H1 (cell line): ENCODE measurements around the gene IFITM10. TPM values are rescaled to one million over a fixed set of nuclear protein-coding genes. Genes with fewer than 3 reads are reported as not detected.

Experiments
- CTCF ChIA-PET: fragments of 300-600 bp; sonication (Branson Sonifier 250); formaldehyde crosslinking; loops from one replicate; lab custom pipeline; 2021; ENCODE audit not compliant: partially characterized antibody; lab: Charles Lee
- POLR2A ChIA-PET: fragments of 300-600 bp; sonication (Branson Sonifier 250); formaldehyde crosslinking; loops from one replicate; lab custom pipeline; 2021; ENCODE audit warnings: inconsistent platforms; ENCODE audit not compliant: partially characterized antibody; lab: Charles Lee
- DNase-seq, 2 experiments: peaks; one replicate each; pipeline versions ENCODE4 v3.0.0 to v3.0.0-alpha.2; 2010 to 2022; ENCODE audit warnings: low spot score in 2 of 2, low read depth in 1 of 2, mixed read lengths in 1 of 2
- FAIRE-seq: peaks from 2 replicates; lab custom pipeline; 2011; peaks lifted over from hg19 to GRCh38; lab: Jason Lieb, UNC
- H2AFZ ChIP-seq: 2 replicates; pipeline ENCODE4 v1.8.1; 2012; ENCODE audit warnings: low read length, inconsistent platforms
- H2AK5ac ChIP-seq: 2 replicates; pipeline ENCODE4 v1.6.1; 2013; ENCODE audit warnings: low read depth, low read length
- H2BK120ac ChIP-seq: replicated peaks from 2 replicates; pipeline ENCODE3; 2013; ENCODE audit warnings: low read depth, low read length, inconsistent platforms
- H2BK12ac ChIP-seq: 2 replicates; pipeline ENCODE4 v1.6.1; 2013; ENCODE audit warnings: low read depth, low read length
- H2BK15ac ChIP-seq: 2 replicates; pipeline ENCODE4 v1.6.1; 2013; ENCODE audit warnings: low read length
- H2BK20ac ChIP-seq: 2 replicates; pipeline ENCODE4 v1.6.1; 2013; ENCODE audit warnings: low read length
- H2BK5ac ChIP-seq: 2 replicates; pipeline ENCODE4 v1.6.1; 2013; ENCODE audit warnings: low read depth, low read length
- H3K14ac ChIP-seq: 2 replicates; pipeline ENCODE4 v1.6.1; 2013; ENCODE audit warnings: inconsistent platforms; ENCODE audit not compliant: insufficient read length
- H3K18ac ChIP-seq: 2 replicates; pipeline ENCODE4 v1.6.1; 2013; ENCODE audit warnings: low read length; ENCODE audit errors: extremely low read depth
- H3K23ac ChIP-seq: 2 replicates; pipeline ENCODE4 v1.6.1; 2013; ENCODE audit warnings: inconsistent platforms; ENCODE audit not compliant: insufficient read length
- H3K23me2 ChIP-seq: 2 replicates; pipeline ENCODE4 v1.6.1; 2013; ENCODE audit warnings: low read depth, low read length
- H3K27ac ChIP-seq: 2 replicates; pipeline ENCODE4 v1.6.1; 2011; ENCODE audit warnings: low read depth, low read length, inconsistent platforms
- H3K27me3 ChIP-seq, 4 experiments: replicated peaks in 1 of 4; 1 replicate in 1 of 4; 2 replicates in 3 of 4; pipeline versions ENCODE4 v1.6.1 to v1.8.1; 2011 to 2013; ENCODE audit warnings: low read length in 3 of 4, mild to moderate bottlenecking in 3 of 4, inconsistent platforms in 2 of 4, mixed read lengths in 2 of 4, moderate library complexity in 1 of 4; ENCODE audit not compliant: control insufficient read depth in 3 of 4, insufficient read depth in 3 of 4; ENCODE audit errors: extremely low read depth in 1 of 4
- H3K36me3 ChIP-seq, 4 experiments: 2 replicates each; pipeline versions ENCODE4 v1.6.1 to v1.8.1; 2011 to 2013; ENCODE audit warnings: mild to moderate bottlenecking in 4 of 4, low read length in 3 of 4, moderate library complexity in 2 of 4, control low read depth in 1 of 4, inconsistent platforms in 1 of 4; ENCODE audit not compliant: insufficient read depth in 4 of 4, control insufficient read depth in 2 of 4
- H3K4ac ChIP-seq: replicated peaks from 2 replicates; pipeline ENCODE3; 2013; ENCODE audit warnings: low read length, low read depth, mixed read lengths, inconsistent platforms; ENCODE audit not compliant: insufficient read length
- H3K4me1 ChIP-seq, 4 experiments: replicated peaks in 1 of 4; 1 replicate in 1 of 4; 2 replicates in 3 of 4; pipeline versions ENCODE4 v1.6.1 to v1.8.1; 2011 to 2013; ENCODE audit warnings: low read length in 3 of 4, inconsistent platforms in 2 of 4, mixed read lengths in 1 of 4; ENCODE audit not compliant: insufficient read depth in 4 of 4, control insufficient read depth in 3 of 4
- H3K4me2 ChIP-seq, 2 experiments: 2 replicates each; pipeline versions ENCODE4 v1.6.1 to v1.8.1; 2011 to 2013; ENCODE audit warnings: low read depth in 2 of 2, low read length in 2 of 2, control low read depth in 1 of 2, inconsistent platforms in 1 of 2, mild to moderate bottlenecking in 1 of 2; ENCODE audit not compliant: insufficient read depth in 1 of 2
- H3K4me3 ChIP-seq, 4 experiments: fragments of 200-600, 300-600 bp in 1 of 4; sonication (generic), shearing (Covaris generic), sonication (Bioruptor Twin) in 1 of 4; 2 replicates each; pipeline versions ENCODE4 v1.5.1 to v1.8.1; 2011 to 2016; ENCODE audit warnings: low read length in 4 of 4, low read depth in 3 of 4, control low read depth in 2 of 4, inconsistent platforms in 2 of 4, mild to moderate bottlenecking in 2 of 4, mixed read lengths in 1 of 4, moderate library complexity in 1 of 4; ENCODE audit not compliant: insufficient read depth in 2 of 4; ENCODE audit errors: extremely low read depth in 1 of 4
- H3K56ac ChIP-seq: replicated peaks from 2 replicates; pipeline ENCODE3; 2013; ENCODE audit warnings: low read depth, mild to moderate bottlenecking, mixed read lengths, low read length, inconsistent platforms; ENCODE audit not compliant: insufficient read length
- H3K79me1 ChIP-seq: 2 replicates; pipeline ENCODE4 v1.6.1; 2013; ENCODE audit warnings: low read depth, low read length, control low read depth
- H3K79me2 ChIP-seq, 2 experiments: 2 replicates each; pipeline versions ENCODE4 v1.6.1 to v1.8.1; 2012 to 2013; ENCODE audit warnings: low read length in 2 of 2, mild to moderate bottlenecking in 2 of 2, inconsistent platforms in 1 of 2; ENCODE audit not compliant: insufficient read depth in 2 of 2, control insufficient read depth in 1 of 2
- H3K9ac ChIP-seq, 4 experiments: replicated peaks in 1 of 4; 1 replicate in 1 of 4; 2 replicates in 3 of 4; pipeline versions ENCODE4 v1.6.1 to v1.8.1; 2011 to 2013; ENCODE audit warnings: low read depth in 3 of 4, low read length in 3 of 4, control low read depth in 2 of 4, mild to moderate bottlenecking in 2 of 4, moderate library complexity in 2 of 4, inconsistent platforms in 1 of 4; ENCODE audit errors: extremely low read depth in 1 of 4
- H3K9me3 ChIP-seq, 2 experiments: 2 replicates each; pipeline versions ENCODE4 v1.6.1 to v1.8.1; 2012 to 2013; ENCODE audit warnings: mild to moderate bottlenecking in 2 of 2, moderate library complexity in 2 of 2, control low read depth in 1 of 2, inconsistent platforms in 1 of 2, low read depth in 1 of 2, low read length in 1 of 2, mixed read lengths in 1 of 2; ENCODE audit not compliant: insufficient read depth in 2 of 2
- H4K20me1 ChIP-seq, 2 experiments: replicated peaks in 1 of 2; 2 replicates each; pipeline versions ENCODE3 to v1.8.1; 2011 to 2013; ENCODE audit warnings: inconsistent platforms in 2 of 2, low read length in 2 of 2, mild to moderate bottlenecking in 1 of 2; ENCODE audit not compliant: insufficient read depth in 2 of 2, control insufficient read depth in 1 of 2
- H4K5ac ChIP-seq: 2 replicates; pipeline ENCODE4 v1.6.1; 2013; ENCODE audit warnings: low read length, low read depth, mixed read lengths, inconsistent platforms; ENCODE audit not compliant: insufficient read length
- H4K8ac ChIP-seq: 2 replicates; pipeline ENCODE4 v1.8.0; 2013; ENCODE audit warnings: mild to moderate bottlenecking, moderate library complexity, low read length, inconsistent platforms; ENCODE audit not compliant: insufficient read depth; ENCODE audit errors: extremely low read depth
- H4K91ac ChIP-seq: replicated peaks from 2 replicates; pipeline ENCODE3; 2013; ENCODE audit warnings: low read length, mixed read lengths, inconsistent platforms; ENCODE audit not compliant: insufficient read length
- ASH2L ChIP-seq: fragments of 200-600, 300-600 bp; sonication (generic); IDR thresholded peaks from one replicate; pipeline ENCODE4 v1.7.1; 2017; ENCODE audit warnings: low read length
- BACH1 ChIP-seq: IDR thresholded peaks from 2 replicates; pipeline ENCODE4 v1.6.1; 2012; ENCODE audit warnings: low read length, improper control_type of control experiment
- CBX5 ChIP-seq: fragments of 300-800, 300-1000 bp; sonication (generic); IDR thresholded peaks from 2 replicates; pipeline ENCODE4 v1.7.1; 2016; ENCODE audit warnings: antibody characterized with exemption, low read length, low read depth
- CTBP2 ChIP-seq: IDR thresholded peaks from 2 replicates; pipeline ENCODE4 v1.7.0; 2011; ENCODE audit warnings: borderline replicate concordance, mild to moderate bottlenecking, moderate library complexity, mixed read lengths, low read length; ENCODE audit not compliant: insufficient read depth, insufficient read length
- EZH2 ChIP-seq: fragments of 200-600 bp; sonication (generic); IDR thresholded peaks from 2 replicates; pipeline ENCODE4 v1.7.1; 2012; ENCODE audit warnings: low read depth, mild to moderate bottlenecking, moderate library complexity, low read length, inconsistent platforms; ENCODE audit not compliant: severe bottlenecking
- FOSL1 ChIP-seq: IDR thresholded peaks from 2 replicates; pipeline ENCODE4 v1.6.1; 2011; ENCODE audit warnings: mild to moderate bottlenecking, low read depth, low read length, moderate library complexity; ENCODE audit not compliant: insufficient read depth
- GABPA ChIP-seq: IDR thresholded peaks from 2 replicates; pipeline ENCODE4 v1.6.1; 2011; ENCODE audit warnings: mild to moderate bottlenecking, low read length, moderate library complexity, borderline replicate concordance; ENCODE audit not compliant: insufficient read depth
- GTF2F1 ChIP-seq: IDR thresholded peaks from 2 replicates; pipeline ENCODE4 v1.6.1; 2012; ENCODE audit warnings: low read depth, low read length, improper control_type of control experiment, borderline replicate concordance
- JUND ChIP-seq: IDR thresholded peaks from 2 replicates; pipeline ENCODE4 v1.6.1; 2011; ENCODE audit warnings: mild to moderate bottlenecking, improper control_type of control experiment, low read length
- PHF8 ChIP-seq: fragments of 200-600 bp; sonication (generic); conservative IDR thresholded peaks from 2 replicates; pipeline ENCODE4 v1.7.1; 2012; ENCODE audit warnings: low read depth, mild to moderate bottlenecking, inconsistent platforms, low read length, moderate library complexity
- SAP30 ChIP-seq: fragments of 300-600 bp; sonication (generic); IDR thresholded peaks from 2 replicates; pipeline ENCODE4 v1.7.1; 2012; ENCODE audit warnings: low read length, moderate library complexity, mild to moderate bottlenecking, inconsistent platforms; ENCODE audit not compliant: insufficient read depth, insufficient replicate concordance
- SP1 ChIP-seq: IDR thresholded peaks from 2 replicates; pipeline ENCODE4 v1.6.1; 2011; ENCODE audit warnings: low read depth, low read length
- TAF7 ChIP-seq: optimal IDR thresholded peaks from 2 replicates; pipeline ENCODE3; 2011; ENCODE audit warnings: low read depth, mild to moderate bottlenecking, inconsistent platforms, low read length, moderate library complexity, borderline replicate concordance
- TBP ChIP-seq: IDR thresholded peaks from 2 replicates; pipeline ENCODE4 v1.6.1; 2011; ENCODE audit warnings: low read depth, low read length, improper control_type of control experiment
- ZNF274 ChIP-seq: IDR thresholded peaks from 2 replicates; pipeline ENCODE4 v1.7.0; 2012; ENCODE audit warnings: low read length, borderline replicate concordance; ENCODE audit errors: extremely low read depth
- WGBS, 2 experiments: shearing (Covaris generic) in 1 of 2; methylation state at CpG; one replicate each; pipeline versions ENCODE4 v1.1.6 to v1.1.7; 2013 to 2015; ENCODE audit warnings: low lambda C conversion rate in 2 of 2, mixed read lengths in 2 of 2, inconsistent platforms in 1 of 2, low coverage in 1 of 2, missing lambda C conversion rate in 1 of 2; ENCODE audit not compliant: insufficient replicate concordance in 2 of 2, insufficient coverage in 1 of 2, insufficient read length in 1 of 2; ENCODE audit errors: extremely low coverage in 1 of 2, missing lambda C conversion rate in 1 of 2; 5-methylcytosine and 5-hydroxymethylcytosine counted together
- polyA plus RNA-seq, 7 experiments: library from polyadenylated mRNA; depleted of rRNA in 3 of 7; stranded (reverse) in 5 of 7; unstranded in 2 of 7; fragments of >200 nt in 5 of 7; fragments of 200-250 nt in 2 of 7; gene quantifications; 1 replicate in 5 of 7; 2 replicates in 1 of 7; 4 replicates in 1 of 7; pipeline versions ENCODE4 v1.2.1 to v1.2.3, GENCODE V29; 2011 to 2013; ENCODE audit warnings: missing spikeins in 2 of 7, mixed read lengths in 2 of 7
- total RNA-seq: library from RNA; stranded (reverse); fragmentation: NEBNext Ultra II Directional; extraction: Animal tissue kit (Norgen Biotek cat#: 25700); gene quantifications from 2 replicates; pipeline ENCODE4 v1.2.1, GENCODE V29; 2021

IFITM10 gene
- total and polyA plus RNA-seq, 2 of the 8 experiments (the other 6 are each of a cell fraction or from before 2014, with no cell fraction given) = 0.08 to 0.22 TPM

DNA sequence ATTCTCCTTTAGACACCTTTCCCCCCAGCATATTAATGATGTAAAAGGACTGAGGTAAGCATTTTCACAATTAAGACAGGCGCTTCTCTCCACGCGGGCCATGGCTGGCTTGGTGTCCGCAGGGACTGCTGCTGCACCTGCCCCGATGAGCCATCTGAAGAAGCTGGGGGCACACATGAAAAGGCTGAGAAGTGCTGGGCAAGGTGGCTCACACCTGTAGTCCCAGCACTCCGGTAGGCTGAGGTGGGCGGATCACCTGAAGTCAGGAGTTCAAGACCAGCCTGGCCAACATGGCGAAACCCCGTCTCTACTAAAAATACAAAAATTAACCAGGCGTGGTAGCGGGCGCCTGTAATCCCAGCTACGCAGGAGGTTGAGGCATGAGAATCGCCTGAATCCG, 32.1 kb downstream of the IFITM10 start:
- no peak overlapping the region for H2BK15ac ChIP-seq
- H3K27me3 ChIP-seq = no peaks in the 10 kb centered on the region; a peak in 1 of 7 replicates
- 95% methylated on average over 15 of the region's 15 CpGs; no CpG with 5 or more reads in 1 of the 2 experiments for WGBS, 2 experiments
- H2BK12ac ChIP-seq = no peak overlapping the region
- FAIRE-seq (no peak), DNase-seq (no peak)
- H3K9ac ChIP-seq = no peak overlapping the region
- no peaks in the 10 kb centered on the region for H3K79me1 ChIP-seq
- H3K27ac ChIP-seq = no peak overlapping the region
- H3K36me3 ChIP-seq = no peaks in the 10 kb centered on the region
- H3K23ac ChIP-seq = no peak overlapping the region
- no peak overlapping the region for H4K8ac ChIP-seq
- H2AK5ac ChIP-seq = no peak overlapping the region
- ChIA-PET CTCF (interaction anchor here (0.7 to 1.4 kb wide), 6 partner anchors 40 to 318 kb away, joined by 3 to 5 read pairs (median 4); no protein-coding TSS in a partner anchor), POLR2A (no interaction called here)
- no peaks in the 10 kb centered on the region for H3K9me3 ChIP-seq
- no peaks in the 10 kb centered on the region for H3K4me1 ChIP-seq
- no peak overlapping the region for H4K5ac ChIP-seq
- no peak overlapping the region for H4K91ac ChIP-seq
- H3K4me2 ChIP-seq = no peak overlapping the region
- H3K14ac ChIP-seq = no peak overlapping the region
- H2BK120ac ChIP-seq = no peak overlapping the region
- H3K23me2 ChIP-seq = no peaks in the 10 kb centered on the region
- no peak overlapping the region for H3K4ac ChIP-seq
- no peak overlapping the region for H2BK20ac ChIP-seq
- H3K56ac ChIP-seq = no peak overlapping the region
- no peak overlapping the region for H3K18ac ChIP-seq
- H3K79me2 ChIP-seq = no peaks in the 10 kb centered on the region
- no peak overlapping the region for H3K4me3 ChIP-seq
- H4K20me1 ChIP-seq = peaks cover 0 to 1% of the 10 kb centered on the region in 2 experiments
- H2AFZ ChIP-seq = no peak overlapping the region
- no peak overlapping the region for H2BK5ac ChIP-seq
- TF ChIP-seq SAP30 = no peak
- TF ChIP-seq EZH2 = no peak
- TF ChIP-seq SP1 = no peak
- TF ChIP-seq ASH2L = no peak
- TF ChIP-seq FOSL1 = no peak
- no peak for TF ChIP-seq ZNF274
- no peak for TF ChIP-seq JUND
- no peak for TF ChIP-seq PHF8
- no peak for TF ChIP-seq GTF2F1
- TF ChIP-seq BACH1 = no peak
- no peak for TF ChIP-seq GABPA
- no peak for TF ChIP-seq TAF7
- TF ChIP-seq CTBP2 = no peak
- no peak for TF ChIP-seq CBX5
- TF ChIP-seq TBP = no peak
